T-helper 1 cell treated with Interleukin-12 subunit alpha and Interleukin-12 subunit beta and Interleukin-4 antibody, amounts not matched to agents 30 ng/mL and 1 ng/mL, for 36 hours (primary cell): ENCODE results near the gene MET. TPM values are rescaled to one million over a fixed set of nuclear protein-coding genes. Genes with fewer than 3 reads are reported as not detected.
"Not testable (repeated sequence)": the region's sequence is repeated elsewhere in the genome, so short reads cannot be mapped to it uniquely, and the experiment has no call there.

ENCODE experiments used
- intact Hi-C: fragments of 100-400 bp; cut with micrococcal nuclease; formaldehyde crosslinking; loops from one replicate; pipeline ENCODE4 v1.15.1; 2024
- total RNA-seq: library from RNA; stranded (reverse); gene quantifications from 2 replicates; pipeline ENCODE4 v1.2.3, GENCODE V29; 2022

Gene MET
- total RNA-seq, 1 donor from 2014 or later: 0.71 TPM

- intact Hi-C loops: not testable (repeated sequence)
Measured at GRCh38 chr7:116746388-116746787, 74.4 kb downstream of the MET start.

GRCh38 chr7:116751070-116751469 is 79.1 kb downstream of the MET start:
- intact Hi-C loops: not testable (repeated sequence)

- intact Hi-C loops: no loop called here
Measured at GRCh38 chr7:116752305-116753074, 80.5 kb downstream of the MET start.

GRCh38 chr7:116753130-116753529 is 81.1 kb downstream of the MET start:
- intact Hi-C loops: no loop called here

- intact Hi-C loops: no loop called here
Measured at GRCh38 chr7:116754186-116754585, 82.2 kb downstream of the MET start.

GRCh38 chr7:116757283-116757682 is 85.3 kb downstream of the MET start:
- intact Hi-C loops: no loop called here

- intact Hi-C loops: not testable (repeated sequence)
Measured at GRCh38 chr7:116759642-116760041, 87.6 kb downstream of the MET start.

GRCh38 chr7:116762971-116763370 is 91.0 kb downstream of the MET start:
- intact Hi-C loops: no loop called here

GRCh38 chr7:116763647-116764046 is 91.7 kb downstream of the MET start:
- intact Hi-C loops: no loop called here

- intact Hi-C loops: no loop called here
Measured at GRCh38 chr7:116766881-116767280, 94.9 kb downstream of the MET start.

- intact Hi-C loops: no loop called here
Measured at GRCh38 chr7:116769546-116769945, 97.5 kb downstream of the MET start.

- intact Hi-C loops: no loop called here
Measured at GRCh38 chr7:116770941-116771340, 98.9 kb downstream of the MET start.

- intact Hi-C loops: no loop called here
Measured at GRCh38 chr7:116771640-116772039, 99.6 kb downstream of the MET start.

- intact Hi-C loops: no loop called here
Measured at GRCh38 chr7:116772423-116772863, 100.4 kb downstream of the MET start.

GRCh38 chr7:116772926-116773749 is 101.1 kb downstream of the MET start:
- intact Hi-C loops: no loop called here

- intact Hi-C loops: no loop called here
Measured at GRCh38 chr7:116776046-116776445, 104.0 kb downstream of the MET start.

- intact Hi-C loops: no loop called here
Measured at GRCh38 chr7:116776610-116777289, 104.8 kb downstream of the MET start.

GRCh38 chr7:116777651-116778281 is 105.8 kb downstream of the MET start:
- intact Hi-C loops: no loop called here

- intact Hi-C loops: no loop called here
Measured at GRCh38 chr7:116779216-116779615, 107.2 kb downstream of the MET start.

GRCh38 chr7:116779931-116780330 is 107.9 kb downstream of the MET start:
- intact Hi-C loops: no loop called here

GRCh38 chr7:116780521-116780920 is 108.5 kb downstream of the MET start:
- intact Hi-C loops: no loop called here
